IPS-18c (cell line): Measurements from ENCODE around the gene C3.
"Not testable (repeated sequence)": the region's sequence is repeated elsewhere in the genome, so short reads cannot be mapped to it uniquely, and the experiment has no call there.

Experiments used
- H3K4me3 ChIP-seq: 2 replicates; pipeline ENCODE4 v1.7.0; 2013; ENCODE audit warnings: low read depth, mild to moderate bottlenecking, low read length, moderate library complexity; ENCODE audit not compliant: insufficient read depth
- H3K9me3 ChIP-seq: one replicate; pipeline ENCODE4 v1.6.1; 2013; ENCODE audit warnings: mild to moderate bottlenecking, low read length, moderate library complexity; ENCODE audit not compliant: control insufficient read depth, insufficient read depth

Gene C3

GRCh38 chr19:6720369-6721137 lies at the start of gene C3:
Gene C3 (minus strand): TSS chr19:6720650. CDS start chr19:6720589, 61 bp downstream.
- Histone ChIP-seq H3K4me3 (no peak within 1 kb of the TSS), H3K9me3 (no peaks in the 10 kb centered on the region)

GRCh38 chr19:6769006-6769619 lies 48.7 kb upstream of the C3 start:
- Histone ChIP-seq H3K4me3 (no peak overlapping the region), H3K9me3 (no peaks in the 10 kb centered on the region)

- Histone ChIP-seq H3K4me3 (peak overlapping the region; percentile 81), H3K9me3 (no peaks in the 10 kb centered on the region)
These were observed 47.9 kb upstream of the C3 start for GRCh38 chr19:6768236-6768785.

GRCh38 chr19:6767357-6768235 lies 47.1 kb upstream of the C3 start, which contains the start of gene SH2D3A:
Gene SH2D3A (minus strand): TSS chr19:6767435. CDS start chr19:6763748, 3,687 bp downstream.
- H3K9me3 ChIP-seq = no peaks in the 10 kb centered on the region
- peak within 1 kb of the TSS; percentile 81 for H3K4me3 ChIP-seq

- H3K4me3 ChIP-seq = peak overlapping the region; percentile 81
- H3K9me3 ChIP-seq = no peaks in the 10 kb centered on the region
These were observed 46.6 kb upstream of the C3 start for GRCh38 chr19:6767081-6767356.

GRCh38 chr19:6766357-6767080 lies 46.1 kb upstream of the C3 start:
- Histone ChIP-seq H3K4me3 (peak overlapping the region; percentile 81), H3K9me3 (no peaks in the 10 kb centered on the region)

GRCh38 chr19:6765738-6766356 lies 45.4 kb upstream of the C3 start:
- H3K9me3 ChIP-seq = no peaks in the 10 kb centered on the region
- H3K4me3 ChIP-seq = peak overlapping the region; percentile 81

- H3K9me3 ChIP-seq, H3K4me3 ChIP-seq: not testable (repeated sequence)
These were observed 41.9 kb upstream of the C3 start for GRCh38 chr19:6762253-6762797.

- Histone ChIP-seq H3K4me3 (no peak overlapping the region), H3K9me3 (no peaks in the 10 kb centered on the region)
These were observed 40.7 kb upstream of the C3 start for GRCh38 chr19:6761053-6761676.

- Histone ChIP-seq H3K9me3 (no peaks in the 10 kb centered on the region), H3K4me3 (no peak overlapping the region)
These were observed 40.2 kb upstream of the C3 start for GRCh38 chr19:6760606-6761005.

GRCh38 chr19:6754653-6755463 lies 34.4 kb upstream of the C3 start:
- H3K9me3 ChIP-seq = no peaks in the 10 kb centered on the region
- no peak overlapping the region for H3K4me3 ChIP-seq

GRCh38 chr19:6754136-6754535 lies 33.7 kb upstream of the C3 start:
- H3K4me3 ChIP-seq = no peak overlapping the region
- no peaks in the 10 kb centered on the region for H3K9me3 ChIP-seq

- no peaks in the 10 kb centered on the region for H3K9me3 ChIP-seq
- H3K4me3 ChIP-seq = peak overlapping the region; percentile 62
These were observed 33.0 kb upstream of the C3 start for GRCh38 chr19:6753178-6754031.

- H3K4me3 ChIP-seq = peak overlapping the region; percentile 62
These were observed 32.1 kb upstream of the C3 start for GRCh38 chr19:6752256-6753177.

More at GRCh38 chr19:6752256-6753177, 32.1 kb upstream of the C3 start:
- H3K9me3 ChIP-seq = no peaks in the 10 kb centered on the region
